ENCODE measurements around the gene TACR1. TPM values are rescaled to one million over a fixed set of nuclear protein-coding genes. Genes with fewer than 3 reads are reported as not detected.
A peak's percentile ranks its signal among the peaks of the same experiment; 100 is the strongest.
"Not testable (repeated sequence)": the region's sequence is repeated elsewhere in the genome, so short reads cannot be mapped to it uniquely, and the experiment has no call there.

TACR1 gene, protein sequence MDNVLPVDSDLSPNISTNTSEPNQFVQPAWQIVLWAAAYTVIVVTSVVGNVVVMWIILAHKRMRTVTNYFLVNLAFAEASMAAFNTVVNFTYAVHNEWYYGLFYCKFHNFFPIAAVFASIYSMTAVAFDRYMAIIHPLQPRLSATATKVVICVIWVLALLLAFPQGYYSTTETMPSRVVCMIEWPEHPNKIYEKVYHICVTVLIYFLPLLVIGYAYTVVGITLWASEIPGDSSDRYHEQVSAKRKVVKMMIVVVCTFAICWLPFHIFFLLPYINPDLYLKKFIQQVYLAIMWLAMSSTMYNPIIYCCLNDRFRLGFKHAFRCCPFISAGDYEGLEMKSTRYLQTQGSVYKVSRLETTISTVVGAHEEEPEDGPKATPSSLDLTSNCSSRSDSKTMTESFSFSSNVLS
- not detected for polyA plus RNA-seq

DNA sequence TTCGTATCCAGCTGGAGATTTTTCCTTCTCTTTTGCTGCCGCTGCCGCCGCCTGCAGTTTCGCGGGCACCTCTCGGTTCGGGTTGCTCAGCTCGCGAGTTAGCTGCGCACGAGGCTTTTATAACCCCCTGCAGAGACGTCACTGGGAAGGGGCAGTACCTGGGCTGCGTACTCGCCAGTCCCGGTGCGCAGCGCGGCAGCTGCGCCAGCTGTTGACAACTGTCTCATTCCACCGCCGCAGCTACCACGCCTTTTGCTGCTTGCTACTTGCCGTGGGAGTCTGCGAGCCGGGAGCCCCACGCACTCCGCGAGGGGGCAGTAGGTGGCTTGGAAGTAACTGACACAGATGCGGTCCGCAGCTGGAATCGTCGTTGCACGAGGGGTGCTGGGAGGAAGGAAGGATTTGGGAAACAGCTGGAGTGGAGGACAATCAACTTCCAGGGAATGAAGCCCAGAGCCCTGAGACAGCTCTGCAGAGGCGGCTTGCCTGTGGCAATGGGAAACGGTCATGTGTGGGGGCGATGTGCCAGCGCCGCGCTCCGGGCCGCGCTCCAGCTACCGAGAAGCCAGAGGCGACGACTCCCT, at the start of gene TACR1:
TACR1 (minus strand) TSS at position 93 of the 584 bp plus-strand sequence. CDS start 586 bp downstream, outside the sequence.
- Mint-ChIP-seq H3K4me1 (peaks cover 3 to 8% (median 7%) of the 10 kb centered on the region in 3 donors), H3K27ac (peak within 1 kb of the TSS in 1 of 3 donors; percentile 93), H3K9me3 (peaks cover 0 to 3% (median 0%) of the 10 kb centered on the region in 3 donors), H3K27me3 (peaks cover 38% of the 10 kb centered on the region), H3K4me3 (peak within 1 kb of the TSS; percentile 1 to 85 (median 68)), H3K36me3 (no peaks in the 10 kb centered on the region)

- not testable (repeated sequence) for H3K4me1 Mint-ChIP-seq, H3K4me3 Mint-ChIP-seq, H3K36me3 Mint-ChIP-seq, H3K27ac Mint-ChIP-seq, H3K27me3 Mint-ChIP-seq
- H3K9me3 Mint-ChIP-seq, result peaks cover 8 to 15% (median 8%) of the 10 kb centered on the region in 3 donors
These were observed 49.3 kb upstream of the TACR1 start for GRCh38 chr2:75248581-75248980.

DNA sequence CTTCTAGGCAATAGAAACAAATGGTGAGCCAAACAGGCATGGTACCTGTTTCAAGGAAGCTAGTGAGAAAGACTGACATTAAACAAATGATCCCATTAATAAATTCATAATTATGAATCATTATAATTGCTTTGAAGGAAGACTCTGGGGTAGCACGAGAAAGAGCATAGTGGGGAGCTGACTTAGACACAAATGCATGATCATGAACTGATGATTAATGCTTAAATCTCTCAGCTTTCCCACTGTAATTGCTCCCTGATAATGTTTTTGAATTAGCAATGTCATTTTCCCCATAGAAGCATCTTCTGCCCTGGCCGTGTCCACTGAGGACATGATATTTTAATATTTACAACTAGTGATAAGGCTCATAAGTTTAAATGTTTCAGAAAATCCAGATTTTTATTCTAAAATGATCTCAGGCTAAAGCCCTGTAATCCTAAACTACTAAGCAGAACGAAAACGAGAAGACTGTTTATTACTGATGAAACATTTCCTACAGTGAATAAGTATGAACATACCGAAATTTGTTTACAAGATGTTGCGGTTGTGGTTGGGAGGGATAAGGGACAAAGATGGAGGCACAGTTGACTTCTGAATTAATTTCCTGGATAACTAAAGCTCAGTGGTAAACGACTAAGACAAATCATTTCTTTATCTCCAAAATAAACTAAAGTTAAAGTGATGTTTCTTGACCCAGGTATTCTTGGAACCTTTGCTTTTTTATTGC, 47.3 kb upstream of the TACR1 start:
- Mint-ChIP-seq H3K4me3 (no peak overlapping the region), H3K9me3 (peaks cover 9 to 20% (median 13%) of the 10 kb centered on the region in 3 donors), H3K27me3 (peaks cover 1% of the 10 kb centered on the region), H3K4me1 (no peaks in the 10 kb centered on the region), H3K27ac (no peak overlapping the region), H3K36me3 (no peaks in the 10 kb centered on the region)

DNA sequence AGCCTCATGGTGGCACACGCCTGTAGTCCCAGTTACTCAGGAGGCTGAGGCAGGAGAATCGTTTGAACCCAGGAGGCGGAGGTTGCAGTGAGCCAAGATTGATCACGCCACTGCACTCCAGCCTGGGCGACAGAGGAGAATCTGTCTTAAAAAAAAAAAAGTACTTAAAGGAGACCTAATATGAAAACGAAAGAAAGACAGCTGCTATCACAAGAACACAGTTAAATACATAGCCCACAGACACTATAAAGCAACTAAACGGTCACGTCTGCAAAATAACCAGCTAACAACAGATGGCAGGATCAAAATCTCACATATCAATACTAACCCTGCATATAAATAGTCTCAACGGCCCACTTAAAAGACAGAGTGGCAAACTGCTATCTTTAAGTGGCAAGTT, 43.9 kb upstream of the TACR1 start:
- Mint-ChIP-seq H3K9me3 (peaks cover 1 to 9% (median 8%) of the 10 kb centered on the region in 3 donors), H3K36me3 (no peaks in the 10 kb centered on the region), H3K27me3 (peaks cover 1% of the 10 kb centered on the region), H3K27ac (no peak overlapping the region), H3K4me3 (peak overlapping the region in 1 of 4 donors; percentile 17), H3K4me1 (no peaks in the 10 kb centered on the region)

DNA sequence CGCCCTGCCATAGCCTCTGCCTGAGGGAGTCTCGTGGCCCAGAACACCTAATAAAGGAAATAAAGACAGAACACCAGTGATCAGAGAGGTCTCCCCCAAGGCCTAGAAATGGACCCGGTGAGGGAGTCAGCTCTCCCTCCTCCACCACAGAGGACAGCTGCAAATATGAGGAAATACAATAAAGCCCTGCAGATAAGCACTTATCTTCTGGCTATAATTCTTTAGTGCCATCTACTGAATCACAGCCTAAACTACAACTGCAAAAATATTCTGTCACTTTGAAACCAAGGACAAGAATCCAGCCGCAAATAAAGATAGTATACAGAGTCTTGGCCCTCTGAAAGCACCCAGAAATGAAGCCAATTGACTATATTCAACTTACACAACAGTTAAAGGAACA, 42.4 kb upstream of the TACR1 start:
- peaks cover 1% of the 10 kb centered on the region for H3K27me3 Mint-ChIP-seq
- H3K4me3 Mint-ChIP-seq, result no peak overlapping the region
- H3K36me3 Mint-ChIP-seq, result no peaks in the 10 kb centered on the region
- no peak overlapping the region for H3K27ac Mint-ChIP-seq
- H3K4me1 Mint-ChIP-seq, result no peaks in the 10 kb centered on the region
- H3K9me3 Mint-ChIP-seq, result peaks cover 1 to 9% (median 8%) of the 10 kb centered on the region in 3 donors

GRCh38 chr2:75238670-75239330, 39.5 kb upstream of the TACR1 start:
- peaks cover 3% of the 10 kb centered on the region for H3K27me3 Mint-ChIP-seq
- H3K36me3 Mint-ChIP-seq, result no peaks in the 10 kb centered on the region
- peaks cover 1 to 8% (median 4%) of the 10 kb centered on the region in 3 donors for H3K9me3 Mint-ChIP-seq
- no peak overlapping the region for H3K4me3 Mint-ChIP-seq
- no peaks in the 10 kb centered on the region for H3K4me1 Mint-ChIP-seq
- no peak overlapping the region for H3K27ac Mint-ChIP-seq

GRCh38 chr2:75237296-75237695, 38.0 kb upstream of the TACR1 start:
- peaks cover 2% of the 10 kb centered on the region for H3K27me3 Mint-ChIP-seq
- H3K4me3 Mint-ChIP-seq, result no peak overlapping the region
- H3K27ac Mint-ChIP-seq, result no peak overlapping the region
- H3K4me1 Mint-ChIP-seq, result no peaks in the 10 kb centered on the region
- peaks cover 0 to 5% (median 0%) of the 10 kb centered on the region in 3 donors for H3K9me3 Mint-ChIP-seq
- H3K36me3 Mint-ChIP-seq, result no peaks in the 10 kb centered on the region

GRCh38 chr2:75233965-75234364, 34.6 kb upstream of the TACR1 start:
- Mint-ChIP-seq H3K27ac (peak overlapping the region in 1 of 3 donors; percentile 76), H3K27me3 (peaks cover 2% of the 10 kb centered on the region), H3K4me3 (no peak overlapping the region), H3K9me3 (peaks cover 0 to 3% (median 0%) of the 10 kb centered on the region in 3 donors), H3K36me3 (no peaks in the 10 kb centered on the region), H3K4me1 (no peaks in the 10 kb centered on the region)

DNA sequence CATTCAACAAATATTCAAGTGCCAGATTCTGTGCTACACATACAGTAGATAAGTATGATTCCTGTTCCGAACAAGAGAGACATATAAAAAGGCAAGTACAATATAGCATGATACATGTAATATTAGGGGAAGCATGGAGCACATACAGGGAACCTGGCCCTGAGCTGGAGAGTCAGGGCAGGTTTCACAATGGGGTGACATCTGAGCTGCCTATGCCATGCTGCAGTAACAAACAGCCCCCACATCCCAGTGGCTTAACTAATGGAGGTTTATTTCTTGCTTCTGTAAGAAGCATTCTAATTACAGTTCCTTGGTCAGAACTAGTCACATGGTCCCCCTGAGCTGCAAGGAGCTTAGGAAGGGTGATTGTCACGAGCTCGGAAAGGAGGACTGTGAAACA, 27.3 kb upstream of the TACR1 start:
- peaks cover 0 to 3% (median 0%) of the 10 kb centered on the region in 3 donors for H3K9me3 Mint-ChIP-seq
- H3K4me3 Mint-ChIP-seq, result no peak overlapping the region
- no peaks in the 10 kb centered on the region for H3K4me1 Mint-ChIP-seq
- H3K27me3 Mint-ChIP-seq, result peaks cover 3% of the 10 kb centered on the region
- H3K27ac Mint-ChIP-seq, result no peak overlapping the region
- peaks cover 4% of the 10 kb centered on the region for H3K36me3 Mint-ChIP-seq

- no peaks in the 10 kb centered on the region for H3K4me1 Mint-ChIP-seq
- H3K36me3 Mint-ChIP-seq, result peaks cover 4% of the 10 kb centered on the region
- no peak overlapping the region for H3K27ac Mint-ChIP-seq
- H3K27me3 Mint-ChIP-seq, result peaks cover 3% of the 10 kb centered on the region
- H3K4me3 Mint-ChIP-seq, result no peak overlapping the region
- H3K9me3 Mint-ChIP-seq, result peaks cover 0 to 3% (median 0%) of the 10 kb centered on the region in 3 donors
These were observed 26.8 kb upstream of the TACR1 start for GRCh38 chr2:75226099-75226498.

GRCh38 chr2:75224636-75225094, 25.3 kb upstream of the TACR1 start:
- H3K9me3 Mint-ChIP-seq, result peaks cover 0 to 6% (median 3%) of the 10 kb centered on the region in 3 donors
- H3K27me3 Mint-ChIP-seq, result peaks cover 3% of the 10 kb centered on the region
- H3K36me3 Mint-ChIP-seq, result peaks cover 5% of the 10 kb centered on the region
- peak overlapping the region in 1 of 3 donors; percentile 63 for H3K27ac Mint-ChIP-seq
- no peaks in the 10 kb centered on the region for H3K4me1 Mint-ChIP-seq
- no peak overlapping the region for H3K4me3 Mint-ChIP-seq

DNA sequence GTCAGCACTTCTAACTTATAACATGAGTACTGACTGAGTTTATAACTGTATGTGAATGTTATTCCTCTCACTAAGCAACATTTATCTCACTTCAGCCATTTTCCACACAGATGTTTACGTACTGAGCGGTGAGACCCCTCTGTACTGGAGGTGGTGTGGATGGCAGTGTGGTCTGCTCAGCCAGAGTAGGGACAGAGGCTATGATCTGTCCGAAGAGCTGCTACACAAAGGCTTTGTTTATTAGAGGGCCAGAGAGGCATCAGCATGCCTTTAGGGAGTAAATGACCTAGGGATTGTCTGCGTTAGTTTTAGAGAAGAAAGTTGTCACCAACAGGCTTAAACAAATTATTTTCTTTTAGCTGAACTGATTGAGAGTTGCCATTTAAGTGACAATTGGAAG, 23.2 kb upstream of the TACR1 start:
- Mint-ChIP-seq H3K4me3 (no peak overlapping the region), H3K36me3 (peaks cover 5% of the 10 kb centered on the region), H3K27me3 (peaks cover 13% of the 10 kb centered on the region), H3K4me1 (no peaks in the 10 kb centered on the region), H3K9me3 (peaks cover 2 to 6% (median 3%) of the 10 kb centered on the region in 3 donors), H3K27ac (no peak overlapping the region)

- peaks cover 2 to 6% (median 3%) of the 10 kb centered on the region in 3 donors for H3K9me3 Mint-ChIP-seq
- H3K27me3 Mint-ChIP-seq, result peaks cover 13% of the 10 kb centered on the region
- no peaks in the 10 kb centered on the region for H3K4me1 Mint-ChIP-seq
- no peak overlapping the region for H3K27ac Mint-ChIP-seq
- peaks cover 5% of the 10 kb centered on the region for H3K36me3 Mint-ChIP-seq
- no peak overlapping the region for H3K4me3 Mint-ChIP-seq
These were observed 22.5 kb upstream of the TACR1 start for GRCh38 chr2:75221862-75222261.

- H3K36me3 Mint-ChIP-seq, H3K4me3 Mint-ChIP-seq, H3K27ac Mint-ChIP-seq, H3K4me1 Mint-ChIP-seq, H3K9me3 Mint-ChIP-seq: not testable (repeated sequence)
- peaks cover 13% of the 10 kb centered on the region for H3K27me3 Mint-ChIP-seq
These were observed 19.9 kb upstream of the TACR1 start for GRCh38 chr2:75219213-75219612.
